ENCODE measurements around the gene ZNF280A. TPM values are rescaled to one million over a fixed set of nuclear protein-coding genes. Genes with fewer than 3 reads are reported as not detected.

Gene ZNF280A
- total and polyA plus RNA-seq, 2 donors (not counting 3 experiments of a cell fraction or from before 2014, with no cell fraction given): 0.15 TPM; not detected in 1

GRCh38 chr22:22552630-22553029 lies 32.6 kb upstream of the ZNF280A start:
- intact Hi-C loops (cut with micrococcal nuclease) (loop anchor here (2.0 kb wide), 1 partner anchor 88 kb away; no protein-coding TSS in a partner anchor), dilution Hi-C loops (cut with MboI; ENCODE audit: extremely low pct_ligation_motif_present, low sequenced_read_pairs) (no loop called here)
- Histone ChIP-seq H3K4me1 (ENCODE audit: control insufficient read depth, extremely low read depth, insufficient read depth, low read length) (no peaks in the 10 kb centered on the region), H3K27ac (ENCODE audit: insufficient read depth, low read depth, low read length) (no peak overlapping the region), H3K36me3 (ENCODE audit: control insufficient read depth in 2 of 2, extremely low read depth in 1 of 2, insufficient read depth in 2 of 2, low read length in 2 of 2) (no peaks in the 10 kb centered on the region), H2AFZ (ENCODE audit: low read depth, low read length) (no peak overlapping the region), H3K4me2 (ENCODE audit: insufficient read depth, low read length) (no peak overlapping the region), H3K9me1 (replicated peaks; ENCODE audit: control insufficient read depth, extremely low read depth, insufficient read depth, low read length) (no peaks in the 10 kb centered on the region), H3K4me3 (replicated peaks in 1 of 3; ENCODE audit: insufficient read depth in 1 of 3, low read depth in 1 of 3, low read length in 3 of 3) (no peak overlapping the region), H3K9me3 (replicated peaks; ENCODE audit: control insufficient read depth, insufficient read depth, low read length) (no peaks in the 10 kb centered on the region), H4K20me1 (replicated peaks; ENCODE audit: control insufficient read depth, extremely low read depth, insufficient read depth, low read length) (no peaks in the 10 kb centered on the region), H3K9ac (replicated peaks; ENCODE audit: extremely low read depth, insufficient read depth, low read length) (no peak overlapping the region), H3K79me2 (ENCODE audit: control insufficient read depth, insufficient read depth, low read length) (no peaks in the 10 kb centered on the region), H3K27me3 (ENCODE audit: control insufficient read depth in 2 of 2, insufficient read depth in 2 of 2, low read length in 2 of 2) (peaks cover 2 to 11% of the 10 kb centered on the region in 2 experiments)
- FAIRE-seq (no peak), DNase-seq (ENCODE audit: low read depth, low spot score) (no peak)
- ChIA-PET CTCF (interaction anchor here (0.7 kb wide), 1 partner anchor 130 kb away, joined by 3 read pairs; no protein-coding TSS in a partner anchor), POLR2A (no interaction called here)
- TF ChIP-seq EZH2 (IDR thresholded peaks at IDR 0.05; ENCODE audit: borderline replicate concordance, low read depth, low read length, severe bottlenecking) (no peak), POLR2A (IDR thresholded peaks at IDR 0.05; ENCODE audit: low read depth, low read length) (no peak), FOS (IDR thresholded peaks at IDR 0.05; ENCODE audit: borderline replicate concordance, insufficient read depth, low read length) (no peak), MAX (IDR thresholded peaks at IDR 0.05; ENCODE audit: insufficient read depth, insufficient read length) (no peak), MYC (IDR thresholded peaks at IDR 0.05; ENCODE audit: low read depth, low read length) (no peak), POLR2AphosphoS5 (IDR thresholded peaks at IDR 0.05; ENCODE audit: insufficient read depth, low read depth, low read length) (no peak), JUN (IDR thresholded peaks at IDR 0.05; ENCODE audit: borderline replicate concordance, insufficient read depth, insufficient read length, low read depth) (no peak), CTCF (IDR thresholded peaks at IDR 0.05; ENCODE audit: extremely low read depth in 1 of 2, insufficient read depth in 1 of 2, low read depth in 1 of 2, low read length in 2 of 2) (no peak), GATA2 (IDR thresholded peaks at IDR 0.05; ENCODE audit: insufficient read depth, insufficient read length, low read depth, low read length) (no peak)
- BruUV-seq (replicated peaks): no TSS peak
